ENCODE data around the gene NR1I2.

Gene NR1I2

DNA sequence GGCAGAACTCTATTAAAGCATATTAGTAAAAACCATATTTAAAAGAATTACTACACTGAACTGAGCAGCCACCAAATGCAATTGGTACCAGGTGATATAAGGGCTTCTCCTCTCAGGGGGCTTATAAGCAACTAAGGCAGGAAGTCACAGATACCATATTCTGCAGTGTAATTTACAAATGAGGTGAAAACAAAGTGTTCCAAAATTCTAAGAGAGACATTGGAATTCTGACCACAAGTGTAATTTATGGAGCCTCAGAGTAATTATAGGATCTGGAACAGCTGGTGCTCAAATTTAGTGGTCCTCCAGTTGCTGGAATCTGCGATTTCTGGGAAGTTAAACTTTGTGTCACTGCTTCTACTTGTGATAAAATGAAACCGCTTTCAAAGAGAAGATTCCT, 3.1 kb upstream of the NR1I2 start:
- DNase-seq (ENCODE audit: low read depth in 2 of 3, low spot score in 2 of 3), result no peak

DNA sequence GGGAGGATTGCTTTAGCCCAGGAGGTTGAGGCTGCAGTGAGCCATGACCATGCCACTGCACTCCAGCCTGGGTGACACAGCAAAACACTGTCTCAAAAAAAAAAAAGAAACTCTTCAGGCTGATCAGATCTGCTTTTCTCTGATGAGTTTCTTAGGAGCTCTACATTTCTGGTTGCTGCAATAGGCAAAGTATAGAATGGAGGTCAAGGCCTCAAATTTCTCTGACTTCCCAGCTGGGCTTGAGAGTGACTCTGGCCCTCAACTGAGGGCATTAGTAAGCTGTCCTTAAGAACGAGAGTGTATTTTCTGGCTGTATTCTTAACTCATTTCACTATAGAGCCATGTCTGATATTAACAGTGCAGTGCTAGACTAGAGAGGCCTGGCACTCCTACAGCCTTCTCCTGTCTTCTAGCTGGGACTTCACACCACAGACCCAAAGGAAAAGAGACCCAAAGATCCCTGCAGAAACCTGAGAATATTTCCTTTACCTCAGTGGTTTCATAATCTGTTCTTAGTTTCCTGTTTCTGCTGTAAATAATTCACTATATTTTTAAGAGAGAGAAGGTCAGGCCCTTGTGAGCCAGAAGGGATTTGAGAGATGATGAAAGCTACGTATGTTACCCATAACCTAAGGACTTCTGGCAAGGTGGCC, 2.0 kb upstream of the NR1I2 start:
- no peak for DNase-seq (ENCODE audit: low read depth in 2 of 3, low spot score in 2 of 3)

- no peak for DNase-seq (ENCODE audit: low read depth in 2 of 3, low spot score in 2 of 3)
Observed at GRCh38 chr3:119782460-119782859, 559 bp downstream of the NR1I2 start.

DNA sequence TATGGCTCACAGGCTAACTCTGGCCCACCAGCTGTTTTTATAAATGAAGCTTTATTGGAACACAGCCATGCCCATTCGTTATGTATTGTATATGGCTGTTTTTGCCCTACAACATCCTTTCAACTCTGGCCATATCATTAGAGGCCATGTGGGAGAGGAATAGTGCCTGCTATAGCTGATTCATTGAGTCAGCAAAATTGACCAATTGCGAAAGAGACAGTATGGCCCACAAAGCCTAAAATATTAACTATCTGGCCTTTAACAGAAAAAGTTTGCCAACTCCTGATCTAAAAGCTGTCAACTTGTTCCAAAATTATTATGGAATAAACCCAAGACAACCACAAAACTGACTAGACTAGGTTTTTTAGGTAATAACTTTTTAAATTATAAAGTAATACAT, 1.4 kb downstream of the NR1I2 start:
- DNase-seq (ENCODE audit: low read depth in 2 of 3, low spot score in 2 of 3), result no peak

- DNase-seq (ENCODE audit: low read depth in 2 of 3, low spot score in 2 of 3), result no peak
Observed at GRCh38 chr3:119783883-119784282, 2.0 kb downstream of the NR1I2 start.

- DNase-seq (ENCODE audit: low read depth in 2 of 3, low spot score in 2 of 3), result no peak
Observed at GRCh38 chr3:119786409-119786808, 4.5 kb downstream of the NR1I2 start.

- no peak for DNase-seq (ENCODE audit: low read depth in 2 of 3, low spot score in 2 of 3)
Observed at GRCh38 chr3:119790369-119790768, 8.5 kb downstream of the NR1I2 start.

- no peak for DNase-seq (ENCODE audit: low read depth in 2 of 3, low spot score in 2 of 3)
Observed at GRCh38 chr3:119792270-119792669, 10.4 kb downstream of the NR1I2 start.

GRCh38 chr3:119794401-119794800, 12.5 kb downstream of the NR1I2 start:
- DNase-seq (ENCODE audit: low read depth in 2 of 3, low spot score in 2 of 3), result no peak

GRCh38 chr3:119794971-119795612, 13.2 kb downstream of the NR1I2 start:
- DNase-seq (ENCODE audit: low read depth in 2 of 3, low spot score in 2 of 3), result no peak

- no peak for DNase-seq (ENCODE audit: low read depth in 2 of 3, low spot score in 2 of 3)
Observed at GRCh38 chr3:119795849-119796248, 13.9 kb downstream of the NR1I2 start.

DNA sequence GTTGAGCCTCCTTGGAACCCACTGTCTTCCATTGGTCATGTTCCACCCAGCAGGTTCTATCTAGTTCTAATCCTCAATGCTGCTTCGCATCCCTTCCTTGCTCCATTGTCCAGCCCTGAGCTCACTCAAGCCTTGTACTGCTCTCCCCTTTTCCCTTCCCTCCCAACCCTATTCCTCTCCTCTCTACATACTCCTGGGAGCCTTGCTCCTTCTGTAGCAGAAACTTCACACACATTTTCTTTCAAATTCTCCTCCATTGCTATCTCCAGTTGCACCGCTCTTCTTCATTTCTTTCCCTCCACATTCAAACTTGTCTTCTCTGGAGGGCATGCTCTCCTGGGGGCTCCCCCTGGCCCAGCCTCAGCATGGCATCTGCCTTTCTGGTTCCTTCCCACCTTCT, 14.5 kb downstream of the NR1I2 start:
- DNase-seq (ENCODE audit: low read depth in 2 of 3, low spot score in 2 of 3), result no peak

DNA sequence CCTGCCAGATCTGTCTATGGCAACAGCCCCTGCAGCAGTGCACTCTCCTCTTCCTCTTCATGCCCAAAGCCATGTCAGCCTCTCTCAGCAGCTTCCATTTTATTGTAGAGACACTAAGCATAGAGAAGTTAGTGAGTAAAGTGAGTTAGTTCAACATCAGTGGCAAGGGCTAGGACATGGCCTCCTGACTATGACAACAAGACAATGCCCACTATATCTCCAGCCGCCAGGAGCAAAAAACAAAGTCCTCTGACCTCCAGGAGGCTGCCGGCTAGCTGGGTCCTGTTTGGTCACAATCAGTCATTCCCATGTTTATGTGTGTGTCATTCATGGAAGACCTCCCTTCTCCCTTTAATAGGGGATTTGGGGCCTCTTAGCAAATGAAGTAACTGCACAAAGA, 14.9 kb downstream of the NR1I2 start:
- no peak for DNase-seq (ENCODE audit: low read depth in 2 of 3, low spot score in 2 of 3)

DNA sequence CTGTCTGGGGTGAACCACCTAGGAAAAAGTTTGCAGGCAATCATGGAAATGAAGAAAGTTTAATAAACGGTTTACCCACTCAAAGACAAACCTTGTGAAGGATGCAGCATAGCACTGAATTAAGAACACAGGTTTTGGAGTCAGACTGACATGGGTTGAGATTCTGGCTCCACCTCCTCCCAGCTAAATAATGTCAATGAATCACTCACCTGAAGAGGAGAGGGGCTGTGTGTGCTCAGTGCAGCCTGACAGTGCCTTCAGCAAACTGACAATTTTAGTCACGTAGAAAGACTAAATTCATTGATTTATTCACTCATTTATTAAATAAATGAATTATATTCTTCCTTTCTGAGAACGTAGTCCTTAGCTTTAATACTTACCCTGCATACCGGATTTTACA, 18.9 kb downstream of the NR1I2 start:
- DNase-seq (ENCODE audit: low read depth in 2 of 3, low spot score in 2 of 3), result no peak

- DNase-seq (ENCODE audit: low read depth in 2 of 3, low spot score in 2 of 3), result no peak
Observed at GRCh38 chr3:119808244-119808643, 26.3 kb downstream of the NR1I2 start.

- no peak for DNase-seq (ENCODE audit: low read depth in 2 of 3, low spot score in 2 of 3)
Observed at GRCh38 chr3:119808843-119809242, 26.9 kb downstream of the NR1I2 start.

- no peak for DNase-seq (ENCODE audit: low read depth in 2 of 3, low spot score in 2 of 3)
Observed at GRCh38 chr3:119809249-119810017, 27.5 kb downstream of the NR1I2 start.

DNA sequence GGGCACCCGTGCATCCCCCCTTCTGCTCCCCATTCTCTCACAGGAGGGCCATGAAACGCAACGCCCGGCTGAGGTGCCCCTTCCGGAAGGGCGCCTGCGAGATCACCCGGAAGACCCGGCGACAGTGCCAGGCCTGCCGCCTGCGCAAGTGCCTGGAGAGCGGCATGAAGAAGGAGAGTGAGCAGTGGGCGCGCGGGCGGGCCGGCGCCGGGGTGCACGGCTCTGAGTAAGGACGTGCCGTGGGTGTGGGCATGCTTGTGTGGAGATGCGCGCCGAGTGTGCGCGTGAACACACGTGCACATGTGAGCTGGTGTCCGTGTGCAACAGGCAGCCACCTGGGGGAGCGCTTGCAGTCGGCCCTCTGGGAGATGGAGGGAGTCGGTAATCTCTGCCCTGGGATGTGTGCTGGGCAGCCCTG, 28.1 kb downstream of the NR1I2 start:
- DNase-seq (ENCODE audit: low read depth in 2 of 3, low spot score in 2 of 3), result peak in 2 of 3 experiments; percentile 10 to 40

DNA sequence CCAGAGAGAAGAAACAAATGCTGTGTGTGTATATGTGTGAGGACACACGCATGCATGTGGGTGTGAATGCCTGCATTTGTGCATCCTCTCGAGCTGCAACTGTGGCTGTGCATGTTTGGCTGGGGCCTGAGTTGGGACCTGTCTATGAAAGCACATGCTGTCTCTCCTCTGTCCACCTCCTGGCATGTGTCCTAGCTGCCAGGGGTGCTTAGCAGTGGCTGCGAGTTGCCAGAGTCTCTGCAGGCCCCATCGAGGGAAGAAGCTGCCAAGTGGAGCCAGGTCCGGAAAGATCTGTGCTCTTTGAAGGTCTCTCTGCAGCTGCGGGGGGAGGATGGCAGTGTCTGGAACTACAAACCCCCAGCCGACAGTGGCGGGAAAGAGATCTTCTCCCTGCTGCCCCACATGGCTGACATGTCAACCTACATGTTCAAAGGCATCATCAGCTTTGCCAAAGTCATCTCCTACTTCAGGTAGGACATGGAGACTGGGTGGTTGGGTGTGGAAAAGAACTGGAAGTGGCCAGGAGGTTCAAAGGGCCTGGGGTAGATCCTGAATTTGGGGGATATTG, 30.7 kb downstream of the NR1I2 start:
- no peak for DNase-seq (ENCODE audit: low read depth in 2 of 3, low spot score in 2 of 3)

DNA sequence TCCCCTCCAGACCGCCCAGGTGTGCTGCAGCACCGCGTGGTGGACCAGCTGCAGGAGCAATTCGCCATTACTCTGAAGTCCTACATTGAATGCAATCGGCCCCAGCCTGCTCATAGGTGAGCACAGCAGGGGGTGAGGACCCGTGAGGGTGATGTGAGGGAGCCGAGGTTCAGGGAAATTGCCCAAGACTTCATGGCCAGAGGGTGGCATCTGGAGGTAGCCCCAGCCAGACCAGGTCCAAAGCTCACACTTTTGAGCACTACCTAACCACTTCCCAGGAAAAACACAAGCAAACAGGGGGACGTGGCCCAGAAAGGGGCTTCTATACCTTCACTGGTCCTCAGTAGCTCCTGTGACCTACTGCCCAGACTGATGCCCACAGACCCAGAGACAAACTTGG, 33.8 kb downstream of the NR1I2 start:
- DNase-seq (ENCODE audit: low read depth in 2 of 3, low spot score in 2 of 3), result no peak

GRCh38 chr3:119817071-119817470, 35.2 kb downstream of the NR1I2 start:
- DNase-seq (ENCODE audit: low read depth in 2 of 3, low spot score in 2 of 3), result no peak
